CD4-positive, alpha-beta T cell treated with Interleukin-6 at 100 ng/mL for 8 hours (primary cell): Measurements from ENCODE around the gene ECM1.

ENCODE experiments used
- DNase-seq: peaks from one replicate; pipeline ENCODE4 v3.0.0-alpha.2; 2020; ENCODE audit warnings: mixed read lengths, low spot score

ECM1 gene

DNA sequence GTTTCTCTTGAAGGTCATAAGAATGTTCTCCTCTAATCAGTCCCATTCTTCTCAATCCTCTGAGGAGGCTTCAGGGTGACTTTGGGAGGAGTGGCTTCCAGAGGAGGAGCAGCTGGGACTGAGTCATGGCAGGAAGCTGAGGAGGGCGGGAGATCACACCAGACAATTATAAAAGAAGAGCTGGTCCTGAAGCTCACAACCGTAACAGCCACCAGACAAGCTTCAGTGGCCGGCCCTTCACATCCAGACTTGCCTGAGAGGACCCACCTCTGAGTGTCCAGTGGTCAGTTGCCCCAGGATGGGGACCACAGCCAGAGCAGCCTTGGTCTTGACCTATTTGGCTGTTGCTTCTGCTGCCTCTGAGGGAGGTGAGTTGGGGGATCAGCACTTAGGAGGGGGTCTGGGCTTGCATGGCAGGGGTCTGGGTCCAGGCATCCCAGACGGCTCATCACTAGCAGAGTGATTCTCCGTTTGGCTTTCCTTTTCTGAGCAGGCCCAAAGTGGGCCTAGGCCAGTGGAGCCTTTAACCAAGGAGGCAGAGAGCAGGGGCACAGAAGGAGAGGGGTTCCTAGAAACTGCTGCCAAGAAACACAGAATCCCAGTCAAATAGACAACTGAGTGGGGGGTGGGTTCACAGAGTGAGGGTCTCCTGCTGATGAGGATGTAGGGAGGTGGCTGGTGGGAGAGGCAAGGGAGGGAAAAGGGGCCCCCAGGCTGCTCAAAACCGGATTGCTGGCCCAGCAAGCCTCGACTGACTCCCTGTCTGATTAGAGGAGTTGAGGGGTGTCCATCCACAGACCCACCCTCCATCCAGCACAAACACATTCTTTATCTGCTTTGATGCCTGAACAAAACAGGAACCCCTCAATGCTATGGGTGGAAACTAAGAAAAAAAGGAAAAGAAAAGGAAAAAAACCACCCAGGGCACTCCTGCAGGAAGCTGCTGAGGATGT lies at the start of gene ECM1:
Gene ECM1, plus strand, starts transcription at position 198 of the 953 bp plus-strand sequence. Its CDS starts 101 bp downstream, at position 299.
- no peak for DNase-seq

- peak; percentile 67 for DNase-seq
Observed at GRCh38 chr1:150464422-150464826, 43.5 kb upstream of the ECM1 start.

DNA sequence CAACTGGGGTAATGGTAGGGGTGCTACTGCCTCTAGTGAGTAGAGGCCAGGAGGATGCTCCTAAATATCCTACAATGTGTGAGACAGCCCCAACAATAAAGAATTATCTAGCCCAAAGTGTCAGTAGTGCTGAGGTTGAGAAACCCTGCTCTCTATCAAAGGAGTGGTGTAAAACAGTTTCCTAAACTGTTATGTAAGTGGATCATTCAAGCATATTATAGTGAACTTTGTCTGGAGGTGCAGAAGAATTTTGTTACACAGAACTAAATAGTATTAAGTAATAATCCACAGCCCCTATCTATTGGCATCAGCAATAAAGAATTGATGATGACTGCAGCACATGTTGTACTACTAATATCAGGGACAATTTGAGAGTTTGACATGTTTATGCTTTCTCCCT lies 40.9 kb upstream of the ECM1 start:
- no peak for DNase-seq

DNA sequence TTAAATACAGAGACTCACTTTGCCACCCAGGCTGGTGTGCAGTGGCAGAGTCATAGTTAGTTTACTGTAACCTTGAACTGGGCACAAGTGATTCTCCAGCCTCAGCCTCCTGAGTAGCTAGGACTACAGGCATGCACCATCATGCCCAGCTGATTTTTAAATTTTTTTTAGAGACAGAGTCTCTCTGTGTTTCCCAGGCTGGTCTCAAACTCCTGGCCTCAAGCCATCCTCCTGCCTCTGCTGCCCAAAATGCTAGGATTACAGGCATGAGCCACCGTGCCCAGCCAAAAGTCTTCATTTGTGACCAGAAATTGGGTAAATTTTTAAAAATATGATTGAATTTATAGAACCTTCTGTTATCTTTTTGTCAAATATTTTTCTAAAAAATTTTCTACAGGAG lies 38.6 kb upstream of the ECM1 start:
- no peak for DNase-seq

- DNase-seq = no peak
Observed at GRCh38 chr1:150472601-150473200, 35.2 kb upstream of the ECM1 start.

DNA sequence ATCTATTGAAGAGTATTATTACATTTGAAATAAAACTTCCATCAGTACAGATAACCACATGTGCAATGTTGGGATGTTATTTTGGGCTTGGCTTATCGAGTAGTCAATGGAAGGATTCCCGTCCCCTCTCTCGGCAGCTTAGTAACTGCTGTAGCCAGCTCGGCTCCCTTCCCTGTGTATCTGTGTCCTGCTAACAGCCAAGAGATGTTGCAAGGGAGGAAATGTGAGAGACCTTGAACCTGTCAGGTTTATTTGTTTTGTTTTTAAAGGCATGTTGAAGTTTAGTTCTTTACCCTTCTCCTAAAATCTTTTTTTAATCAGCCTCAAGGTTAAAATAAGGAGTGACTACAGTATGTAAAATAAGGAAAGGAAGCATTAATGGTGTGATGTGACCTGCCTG lies 34.2 kb upstream of the ECM1 start:
- no peak for DNase-seq

- no peak for DNase-seq
Observed at GRCh38 chr1:150474869-150475268, 33.0 kb upstream of the ECM1 start.

DNA sequence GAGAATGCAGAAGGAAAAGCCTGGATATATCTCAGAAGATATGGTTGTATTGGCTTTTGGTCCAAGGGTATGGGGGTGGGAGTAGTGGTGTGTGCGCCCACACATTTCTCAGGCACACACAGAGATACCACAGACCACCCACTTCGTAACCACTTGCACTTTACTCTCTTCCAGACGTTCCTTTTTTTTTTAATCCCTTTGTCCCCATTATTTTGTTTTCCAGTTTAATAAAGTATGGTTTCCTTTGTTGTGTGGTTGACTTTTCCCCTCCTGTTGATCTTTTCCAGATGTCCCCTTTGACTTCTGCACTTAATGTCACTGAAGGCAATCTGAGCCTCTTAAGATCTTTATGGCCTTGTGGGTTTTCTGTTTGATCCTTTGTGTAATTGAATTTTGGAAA lies 31.2 kb upstream of the ECM1 start:
- DNase-seq = no peak

DNA sequence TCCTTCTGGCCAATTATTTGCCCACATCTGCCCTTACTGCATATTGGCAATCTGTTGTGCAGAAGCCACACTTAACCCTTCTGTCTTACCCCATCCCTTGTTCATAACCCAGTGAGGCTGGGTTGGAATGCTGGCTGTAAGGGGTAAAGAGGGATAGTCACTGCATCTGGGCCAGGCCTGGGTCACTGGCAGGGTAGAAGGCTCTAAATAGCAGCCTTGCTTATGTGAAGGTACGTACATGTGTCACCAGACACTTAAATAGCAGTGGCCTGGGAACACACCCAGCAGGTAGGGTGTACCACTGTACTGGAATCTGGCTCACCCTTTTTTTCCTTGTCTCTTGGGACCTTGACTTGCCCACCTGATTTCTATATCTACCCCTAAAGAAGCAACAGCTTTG lies 30.6 kb upstream of the ECM1 start:
- no peak for DNase-seq

GRCh38 chr1:150477733-150478132 lies 30.2 kb upstream of the ECM1 start:
- no peak for DNase-seq

GRCh38 chr1:150479370-150479769 lies 28.5 kb upstream of the ECM1 start:
- no peak for DNase-seq

GRCh38 chr1:150479927-150480352 lies 28.0 kb upstream of the ECM1 start:
- no peak for DNase-seq

GRCh38 chr1:150484431-150484830 lies 23.5 kb upstream of the ECM1 start:
- DNase-seq = no peak

GRCh38 chr1:150484861-150485260 lies 23.0 kb upstream of the ECM1 start:
- no peak for DNase-seq

DNA sequence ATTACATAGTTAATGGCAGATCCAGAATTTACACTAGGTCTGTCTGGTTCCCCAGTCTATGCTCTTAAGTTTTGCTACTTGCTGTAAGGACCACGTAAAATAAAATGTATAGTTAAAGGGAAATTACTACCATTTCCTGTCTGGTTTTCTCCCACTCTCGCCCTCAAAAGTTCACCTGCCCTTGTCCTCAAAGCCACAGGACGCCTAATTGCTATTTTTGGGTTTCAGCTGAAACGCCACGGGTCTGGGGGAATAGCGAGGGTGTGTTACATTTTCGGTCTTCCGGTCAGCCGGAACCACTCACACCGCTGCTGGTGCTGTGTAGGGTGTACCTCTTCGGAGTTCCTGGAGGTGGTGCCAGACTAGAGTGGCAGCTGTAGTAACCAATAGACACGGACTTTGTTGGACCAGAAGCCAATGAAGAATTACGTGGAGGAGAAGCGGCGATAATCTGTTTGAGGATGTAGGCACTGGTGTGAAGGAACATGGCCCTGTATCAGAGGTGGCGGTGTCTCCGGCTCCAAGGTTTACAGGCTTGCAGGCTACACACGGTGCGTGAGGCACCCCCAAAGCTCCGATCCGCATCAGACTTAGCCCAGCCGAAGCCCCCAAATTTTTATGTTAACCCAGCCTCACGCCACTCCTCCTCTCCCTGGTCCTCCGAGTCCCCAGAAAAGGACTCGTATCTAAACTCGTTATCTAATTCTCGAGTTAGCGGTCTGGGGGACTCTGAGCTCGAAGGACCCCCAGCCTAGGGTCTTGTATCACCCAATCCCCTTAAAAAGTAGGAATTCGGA lies 20.7 kb upstream of the ECM1 start, which contains the start of gene TARS2:
Gene TARS2, plus strand, starts transcription at position 454 of the 797 bp plus-strand sequence. Its CDS starts 32 bp downstream, at position 486.
- peak; percentile 97 for DNase-seq

- no peak for DNase-seq
Observed at GRCh38 chr1:150487763-150488115, 20.2 kb upstream of the ECM1 start.

- no peak for DNase-seq
Observed at GRCh38 chr1:150493175-150493574, 14.7 kb upstream of the ECM1 start.

DNA sequence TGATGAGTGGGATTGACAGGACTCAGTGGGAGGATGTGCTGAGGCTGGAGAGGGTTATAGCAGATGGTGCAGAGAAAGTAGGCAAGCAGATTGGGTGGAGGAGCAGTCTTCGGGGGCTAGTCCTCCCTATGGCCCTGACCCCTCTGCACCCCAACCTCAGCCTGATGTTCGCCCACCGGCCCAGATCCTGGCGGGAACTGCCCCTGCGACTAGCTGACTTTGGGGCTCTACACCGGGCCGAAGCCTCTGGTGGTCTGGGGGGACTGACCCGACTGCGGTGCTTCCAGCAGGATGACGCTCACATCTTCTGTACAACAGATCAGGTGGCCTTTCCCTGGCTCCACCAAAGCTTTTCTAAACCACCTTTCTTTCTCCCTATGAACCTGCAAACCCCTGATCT lies 9.6 kb upstream of the ECM1 start:
- no peak for DNase-seq

GRCh38 chr1:150505431-150505830 lies 2.5 kb upstream of the ECM1 start:
- no peak for DNase-seq

DNA sequence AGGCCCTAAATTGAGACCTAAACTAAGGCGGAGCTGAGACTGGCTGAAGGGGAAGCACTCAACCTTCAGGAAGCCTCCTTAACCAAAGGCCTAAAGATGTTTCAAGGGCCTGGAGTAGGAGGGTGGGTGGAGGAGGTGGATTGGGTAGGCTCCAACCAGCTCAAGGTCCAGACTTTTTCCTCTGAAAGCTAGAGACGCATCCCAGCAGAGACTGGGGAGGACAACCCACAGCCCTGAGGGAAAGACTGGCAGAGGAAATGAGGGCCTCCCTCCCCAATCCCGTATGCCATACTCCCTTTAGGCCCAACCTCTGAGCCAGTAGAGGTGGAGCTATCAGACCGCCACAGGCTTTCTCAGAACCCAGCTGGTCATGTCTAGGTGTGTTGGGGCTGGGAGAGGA lies 1.1 kb downstream of the ECM1 start:
- DNase-seq = no peak

- DNase-seq = no peak
Observed at GRCh38 chr1:150511551-150511950, 3.6 kb downstream of the ECM1 start.

GRCh38 chr1:150511985-150512660 lies 4.2 kb downstream of the ECM1 start:
- no peak for DNase-seq
